Lower lobe of right lung (tissue), 2 donors: Measurements from ENCODE around the gene DTHD1. TPM values are rescaled to one million over a fixed set of nuclear protein-coding genes. Genes with fewer than 3 reads are reported as not detected.

ENCODE experiments used
- ATAC-seq, 2 donors: fragments of 200-7000 bp; cut with Tn5 transposase; one replicate each; pipeline ENCODE4 v1.9.1; 2020 to 2022; ENCODE audit warnings: mild to moderate bottlenecking in 2 of 2, moderate library complexity in 2 of 2
- DNase-seq: peaks from one replicate; pipeline ENCODE4 v3.0.0-alpha.2; 2020
- H3K27ac ChIP-seq: fragments of 200-600 bp; one replicate; pipeline ENCODE4 v1.8.0; 2022
- H3K27me3 ChIP-seq: fragments of 200-600 bp; one replicate; pipeline ENCODE4 v1.8.0; 2022; ENCODE audit warnings: low read depth
- H3K36me3 ChIP-seq: fragments of 200-600 bp; one replicate; pipeline ENCODE4 v1.8.0; 2022; ENCODE audit warnings: mild to moderate bottlenecking
- H3K4me1 ChIP-seq: fragments of 200-600 bp; one replicate; pipeline ENCODE4 v1.8.0; 2022
- H3K4me3 ChIP-seq: fragments of 200-600 bp; one replicate; pipeline ENCODE4 v1.8.0; 2022; ENCODE audit warnings: mild to moderate bottlenecking
- H3K9me3 ChIP-seq: fragments of 200-600 bp; one replicate; pipeline ENCODE4 v1.8.0; 2022
- intact Hi-C: fragments of 100-400 bp; cut with DNase I; formaldehyde crosslinking; loops from one replicate; pipeline ENCODE4 v1.11.0; 2022
- total RNA-seq: library from RNA; stranded (reverse); fragmentation: NEBNext Ultra II Directional; extraction: Animal tissue kit (Norgen Biotek cat#: 25700); gene quantifications from one replicate; pipeline ENCODE4 v1.2.1, GENCODE V29; 2021
- TF ChIP-seq, protein P1 (sequence below): fragments of 200-600 bp; IDR thresholded peaks from one replicate; pipeline ENCODE4 v1.8.0; 2022; ENCODE audit warnings: antibody characterized with exemption, mild to moderate bottlenecking
- donor health status: DM: no; HTN: yes; CAD: no; lungs with severe emphysema.

The DTHD1 gene
- total RNA-seq, 1 donor from 2014 or later, result 8.0 TPM

GRCh38 chr4:36360755-36361154, 79.3 kb downstream of the DTHD1 start:
- Histone ChIP-seq H3K27ac (no peak overlapping the region), H3K27me3 (no peaks in the 10 kb centered on the region), H3K4me1 (no peaks in the 10 kb centered on the region), H3K36me3 (no peaks in the 10 kb centered on the region), H3K9me3 (no peaks in the 10 kb centered on the region), H3K4me3 (no peak overlapping the region)
- intact Hi-C loops, result no loop called here
- TF ChIP-seq, protein P1, sequence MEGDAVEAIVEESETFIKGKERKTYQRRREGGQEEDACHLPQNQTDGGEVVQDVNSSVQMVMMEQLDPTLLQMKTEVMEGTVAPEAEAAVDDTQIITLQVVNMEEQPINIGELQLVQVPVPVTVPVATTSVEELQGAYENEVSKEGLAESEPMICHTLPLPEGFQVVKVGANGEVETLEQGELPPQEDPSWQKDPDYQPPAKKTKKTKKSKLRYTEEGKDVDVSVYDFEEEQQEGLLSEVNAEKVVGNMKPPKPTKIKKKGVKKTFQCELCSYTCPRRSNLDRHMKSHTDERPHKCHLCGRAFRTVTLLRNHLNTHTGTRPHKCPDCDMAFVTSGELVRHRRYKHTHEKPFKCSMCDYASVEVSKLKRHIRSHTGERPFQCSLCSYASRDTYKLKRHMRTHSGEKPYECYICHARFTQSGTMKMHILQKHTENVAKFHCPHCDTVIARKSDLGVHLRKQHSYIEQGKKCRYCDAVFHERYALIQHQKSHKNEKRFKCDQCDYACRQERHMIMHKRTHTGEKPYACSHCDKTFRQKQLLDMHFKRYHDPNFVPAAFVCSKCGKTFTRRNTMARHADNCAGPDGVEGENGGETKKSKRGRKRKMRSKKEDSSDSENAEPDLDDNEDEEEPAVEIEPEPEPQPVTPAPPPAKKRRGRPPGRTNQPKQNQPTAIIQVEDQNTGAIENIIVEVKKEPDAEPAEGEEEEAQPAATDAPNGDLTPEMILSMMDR, result no peak
- ATAC-seq (no peak), DNase-seq (no peak)

- Histone ChIP-seq H3K27ac (no peak overlapping the region), H3K36me3 (no peaks in the 10 kb centered on the region), H3K27me3 (no peaks in the 10 kb centered on the region), H3K9me3 (no peaks in the 10 kb centered on the region), H3K4me3 (no peak overlapping the region), H3K4me1 (no peaks in the 10 kb centered on the region)
- DNase-seq, result no peak
- TF ChIP-seq, protein P1, result no peak
- ATAC-seq, result no peak
- intact Hi-C loops, result no loop called here
These were observed 81.6 kb downstream of the DTHD1 start for GRCh38 chr4:36363024-36363423.

- no peaks in the 10 kb centered on the region for H3K4me1 ChIP-seq
- TF ChIP-seq, protein P1, result no peak
- DNase-seq (peak; percentile 39), ATAC-seq (peak in 1 of 2 donors; percentile 19)
- H3K9me3 ChIP-seq, result peaks cover 20% of the 10 kb centered on the region
- H3K27me3 ChIP-seq, result no peaks in the 10 kb centered on the region
- H3K27ac ChIP-seq, result no peak overlapping the region
- no peaks in the 10 kb centered on the region for H3K36me3 ChIP-seq
- H3K4me3 ChIP-seq, result no peak overlapping the region
- intact Hi-C loops, result no loop called here
These were observed 93.6 kb downstream of the DTHD1 start for GRCh38 chr4:36374836-36375511.

- H3K4me3 ChIP-seq, result no peak overlapping the region
- TF ChIP-seq, protein P1, result no peak
These were observed 104.6 kb downstream of the DTHD1 start for GRCh38 chr4:36385951-36386571.

DNA sequence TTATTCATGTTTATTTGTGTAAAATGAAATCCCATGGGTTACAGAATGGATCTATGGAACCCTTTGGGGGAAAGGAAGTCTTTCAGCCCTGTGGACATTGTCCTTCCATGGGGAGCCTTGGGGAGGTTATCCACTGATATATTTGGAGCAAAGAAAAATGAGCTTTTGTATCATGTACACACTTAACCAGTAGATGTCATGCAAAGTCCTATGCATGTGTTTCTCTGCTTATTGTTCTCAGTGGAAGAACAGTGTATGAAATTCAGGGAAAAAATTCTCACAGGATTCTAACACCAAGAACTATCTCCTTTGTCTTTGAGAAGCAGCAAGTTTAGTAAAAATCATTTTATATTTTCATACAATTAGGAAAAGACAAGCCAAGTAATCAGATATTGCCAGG, 105.3 kb downstream of the DTHD1 start:
- ATAC-seq (no peak), DNase-seq (no peak)
- Histone ChIP-seq H3K36me3 (no peaks in the 10 kb centered on the region), H3K9me3 (no peaks in the 10 kb centered on the region), H3K4me3 (no peak overlapping the region), H3K27me3 (peaks cover 3% of the 10 kb centered on the region), H3K27ac (no peak overlapping the region), H3K4me1 (no peaks in the 10 kb centered on the region)
- intact Hi-C loops, result no loop called here
- TF ChIP-seq, protein P1, result no peak

More at GRCh38 chr4:36385951-36386571, 104.6 kb downstream of the DTHD1 start:
- H3K36me3 ChIP-seq, result no peaks in the 10 kb centered on the region
- H3K9me3 ChIP-seq, result no peaks in the 10 kb centered on the region
- ATAC-seq (peak; percentile 65 to 89), DNase-seq (no peak)
- H3K27ac ChIP-seq, result no peak overlapping the region
- H3K27me3 ChIP-seq, result peaks cover 3% of the 10 kb centered on the region
- H3K4me1 ChIP-seq, result no peaks in the 10 kb centered on the region
- intact Hi-C loops, result no loop called here
